Fibroblast of upper back skin (primary cell): Measurements from ENCODE around the gene DRGX.

Source experiments
- DNase-seq: peaks from one replicate; pipeline ENCODE4 v3.0.0-alpha.2; 2013

Gene DRGX

DNA sequence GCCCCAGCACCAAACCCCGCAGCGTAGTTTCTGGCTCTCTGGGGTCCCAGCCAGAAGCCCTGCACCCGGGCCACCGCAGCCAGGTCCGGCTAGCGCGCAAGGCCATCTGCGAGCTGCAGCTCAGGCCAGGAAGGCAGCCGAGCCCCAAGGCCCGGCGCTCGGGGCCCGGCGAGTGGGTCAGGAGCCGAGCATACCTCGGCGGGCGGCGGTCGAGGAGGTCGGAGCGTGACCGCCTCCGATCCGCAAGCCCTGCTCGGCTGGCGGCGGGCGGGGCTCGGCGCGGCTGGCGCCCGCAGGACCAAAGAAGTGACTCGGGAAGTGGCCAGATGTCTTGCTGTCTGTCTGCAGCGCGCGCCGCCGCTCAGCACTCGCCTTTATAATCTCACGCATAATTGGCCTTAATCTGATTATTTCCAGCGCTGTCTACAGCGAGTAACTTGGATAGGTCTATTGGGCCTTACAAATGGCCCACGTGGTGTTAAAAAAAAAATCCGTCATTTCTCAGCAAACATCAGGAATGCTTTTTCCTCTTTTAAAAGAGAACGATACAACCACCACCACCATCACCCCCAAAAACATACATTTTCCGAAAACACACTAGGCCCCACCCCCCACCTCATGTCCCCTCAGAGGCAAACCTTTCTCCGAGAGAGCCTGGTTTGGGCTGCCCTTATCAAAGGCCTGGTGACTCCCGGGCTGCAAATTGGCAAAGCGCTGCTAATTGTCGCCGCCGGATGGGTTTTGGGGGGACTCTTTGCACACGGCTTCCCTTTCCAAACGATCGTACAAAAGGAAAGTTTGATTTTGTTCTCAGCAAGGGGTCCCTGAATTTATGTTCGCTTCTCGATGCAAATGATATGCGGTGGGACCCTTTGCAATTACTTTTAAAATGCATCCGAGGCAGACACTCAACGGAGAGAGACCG lies at the start of gene DRGX:
DRGX (minus strand) TSS at position 349 of the 925 bp plus-strand sequence. CDS start 649 bp downstream, outside the sequence.
- DNase-seq, result no peak

DNA sequence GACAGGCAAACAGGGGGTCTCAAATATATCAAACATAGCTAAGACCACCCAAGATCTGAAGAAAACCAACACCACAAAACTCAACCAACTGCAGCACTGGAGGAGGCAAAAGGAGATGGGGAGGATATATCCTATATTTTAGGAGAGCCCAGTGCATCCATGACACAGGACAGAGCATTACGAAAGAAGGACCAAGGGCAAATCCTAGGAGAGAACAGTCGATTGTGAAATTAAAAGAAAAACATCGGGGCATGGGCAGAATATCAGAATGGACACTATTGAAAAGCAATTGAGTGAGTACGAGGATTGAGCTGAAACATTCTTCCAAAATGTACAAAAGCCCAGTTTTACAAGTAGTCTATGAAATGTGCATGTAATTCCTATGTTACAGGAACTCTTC lies 48.5 kb upstream of the DRGX start:
- DNase-seq, result no peak

DNA sequence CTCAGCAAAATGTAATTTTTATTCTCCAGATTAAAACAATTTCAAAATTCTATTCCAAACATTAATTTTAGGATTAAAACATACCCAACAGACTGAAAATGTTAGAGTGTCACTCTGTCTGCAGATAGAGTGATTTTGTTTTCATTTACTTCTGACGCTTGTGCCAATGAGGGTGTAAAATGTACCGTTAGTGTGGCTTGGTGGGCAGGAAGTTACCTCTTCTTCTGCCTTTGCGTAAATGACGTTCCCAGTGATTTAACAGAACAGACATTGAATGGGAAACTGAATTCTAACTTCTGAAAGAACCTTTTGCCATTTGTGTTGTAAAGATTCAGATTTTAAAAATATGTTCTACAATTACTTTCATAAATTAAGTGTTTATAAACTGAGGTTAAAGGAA lies 47.0 kb upstream of the DRGX start:
- no peak for DNase-seq

DNA sequence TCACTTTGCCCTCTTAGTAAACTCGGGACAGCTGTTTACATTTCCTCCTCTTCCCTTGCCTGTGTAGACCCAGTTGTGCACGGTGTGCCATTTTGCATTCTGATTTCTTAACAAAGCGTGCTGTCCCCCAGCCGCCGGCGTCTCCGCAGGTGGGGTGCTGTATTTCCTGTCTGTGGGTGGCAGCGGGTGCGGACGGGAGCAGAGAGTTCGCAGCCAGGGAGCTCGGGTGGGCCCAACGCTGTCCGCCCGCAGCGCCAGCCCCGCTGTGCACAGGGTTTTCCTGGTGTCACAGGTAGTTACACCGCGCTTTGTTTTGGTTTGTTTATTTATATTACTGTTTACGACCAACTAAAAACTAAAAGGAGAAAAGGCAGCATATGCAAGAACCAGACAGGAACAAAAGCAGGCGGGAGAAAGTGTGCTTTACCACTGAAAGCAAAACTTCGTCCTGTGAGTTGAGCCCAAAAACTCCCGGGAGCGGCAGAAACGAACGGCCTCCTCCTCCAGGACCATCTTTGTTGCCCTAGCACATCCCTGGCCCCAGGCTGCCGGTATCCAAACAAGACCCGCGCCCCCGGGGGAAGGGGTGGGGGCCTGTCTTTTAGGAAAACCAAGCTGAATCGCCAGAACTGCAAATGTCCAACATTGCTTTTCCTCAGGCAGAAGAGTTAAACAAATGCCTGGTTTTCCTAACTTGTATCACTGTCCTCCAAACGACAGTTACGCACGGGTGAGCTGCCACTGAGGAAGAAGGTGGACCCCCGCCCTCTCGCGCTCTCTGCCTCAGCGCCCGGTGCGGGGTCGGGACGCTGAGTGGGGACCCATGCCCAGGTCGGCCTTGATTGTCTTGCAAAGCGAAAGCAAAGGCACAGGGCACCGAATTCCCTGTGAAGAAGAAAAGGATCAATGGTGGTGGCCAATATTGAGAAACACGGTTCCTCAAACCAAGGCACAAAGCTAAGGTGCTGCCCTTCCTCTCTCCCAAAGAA lies 45.9 kb upstream of the DRGX start:
- no peak for DNase-seq

DNA sequence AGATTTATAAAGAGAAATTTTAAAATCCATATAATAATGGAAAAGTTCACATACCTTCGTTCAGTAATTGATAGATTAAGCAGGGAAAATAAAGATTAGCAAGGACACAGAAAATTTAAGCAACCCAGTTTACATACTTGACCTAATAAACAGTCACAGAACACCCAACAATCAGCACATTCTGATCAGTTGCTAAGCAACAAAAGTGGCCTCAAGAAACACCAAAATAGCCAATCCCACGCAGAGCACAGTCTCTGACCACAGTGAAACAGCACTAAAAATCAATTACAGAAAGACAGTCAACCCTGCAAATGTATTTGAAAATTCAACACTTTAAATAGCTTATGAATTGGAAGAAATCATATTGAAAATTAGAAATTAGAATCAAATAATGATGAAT lies 39.3 kb upstream of the DRGX start:
- no peak for DNase-seq

DNA sequence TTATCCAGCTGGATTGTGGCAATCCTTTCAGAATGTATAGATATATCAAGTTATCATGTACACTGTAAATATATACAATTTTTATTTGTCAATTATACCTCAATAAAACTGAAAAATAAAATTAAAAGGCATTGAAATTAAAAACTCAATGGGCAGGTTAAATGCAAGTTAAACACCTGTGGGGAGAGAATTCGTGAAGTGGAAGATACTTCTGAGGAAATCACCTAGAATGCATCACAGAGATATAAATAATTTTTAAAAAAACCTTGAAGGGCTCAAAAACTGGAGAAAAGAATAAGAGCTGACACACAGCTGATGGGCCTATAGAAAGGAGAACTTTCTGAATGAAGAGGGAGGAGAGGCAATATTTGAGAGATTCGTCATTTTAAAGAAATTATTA lies 37.2 kb upstream of the DRGX start:
- DNase-seq, result no peak

DNA sequence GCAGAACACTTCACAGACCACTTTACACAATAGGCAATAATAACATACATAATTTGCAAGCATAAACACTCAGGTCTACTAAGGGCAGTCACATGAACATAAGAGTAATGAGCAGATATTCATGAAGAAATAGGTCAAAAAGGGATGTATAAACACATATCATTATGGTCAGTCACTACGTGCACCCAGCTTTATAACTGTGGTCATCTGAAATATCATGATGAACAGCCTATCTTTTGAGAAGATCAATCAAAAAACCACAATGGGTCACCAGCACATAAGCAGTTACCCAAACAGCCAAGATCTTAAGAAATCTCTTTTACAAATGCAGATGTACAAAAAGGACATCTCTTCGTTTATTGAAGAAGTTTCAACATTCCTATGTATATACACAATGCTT lies 35.5 kb upstream of the DRGX start:
- no peak for DNase-seq

DNA sequence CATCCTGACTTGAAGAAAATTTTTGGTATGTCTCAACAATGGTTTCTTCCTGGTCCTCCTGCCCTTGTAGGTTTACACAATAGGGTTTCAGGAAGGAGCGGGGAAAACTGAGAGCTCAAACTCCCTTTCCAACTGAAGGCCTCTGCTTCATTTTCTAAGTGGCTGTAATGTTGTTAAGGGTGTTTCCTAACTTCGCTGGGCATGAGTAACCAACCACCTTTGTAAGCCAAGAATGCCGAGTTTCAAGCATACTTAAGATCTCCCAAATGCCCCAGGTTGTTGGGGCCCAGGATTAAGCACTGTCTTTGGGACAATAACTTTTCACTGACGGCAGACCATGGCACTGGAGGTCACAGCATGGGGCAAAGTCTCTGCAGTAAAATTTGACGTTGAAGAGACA lies 33.6 kb upstream of the DRGX start:
- DNase-seq, result no peak

DNA sequence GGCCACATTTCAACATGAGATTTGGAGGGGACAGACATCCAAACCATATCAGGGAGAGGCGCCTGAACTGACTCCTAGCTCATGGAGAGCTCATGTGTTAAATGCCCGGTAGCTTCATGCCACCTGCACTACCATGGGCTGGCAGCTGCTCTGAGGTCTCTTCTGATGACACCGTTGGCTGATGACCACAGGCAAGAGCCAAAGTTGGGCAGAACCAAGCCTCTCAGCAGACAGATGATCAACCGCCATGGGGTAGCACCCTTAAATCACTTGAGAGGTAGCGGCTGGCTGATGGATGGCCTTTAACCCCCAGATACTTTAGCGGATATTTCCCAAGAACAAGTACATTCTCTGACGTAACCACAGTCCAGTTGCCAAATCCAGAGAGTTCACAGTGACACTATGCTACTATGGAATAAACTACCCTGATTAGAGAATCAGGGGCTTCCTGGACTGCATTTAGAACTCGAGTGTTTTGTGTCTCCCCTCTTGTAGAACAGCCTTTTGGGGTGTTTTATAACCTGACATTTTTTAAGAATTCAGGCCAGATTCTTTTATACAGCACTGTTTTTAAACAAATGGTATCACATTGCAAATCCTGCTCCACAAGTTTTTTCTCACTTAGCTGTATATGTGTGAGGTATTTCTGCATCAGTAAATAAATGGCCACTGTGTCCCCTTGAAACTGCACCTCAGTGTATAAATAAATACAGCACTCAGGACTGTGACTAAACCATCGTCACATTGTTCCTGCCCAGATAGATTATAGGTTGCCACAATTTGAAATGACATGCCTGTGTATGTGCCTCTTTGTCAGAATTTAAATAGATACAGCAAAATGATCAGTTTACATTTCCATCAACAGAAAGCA lies 30.8 kb upstream of the DRGX start:
- no peak for DNase-seq

DNA sequence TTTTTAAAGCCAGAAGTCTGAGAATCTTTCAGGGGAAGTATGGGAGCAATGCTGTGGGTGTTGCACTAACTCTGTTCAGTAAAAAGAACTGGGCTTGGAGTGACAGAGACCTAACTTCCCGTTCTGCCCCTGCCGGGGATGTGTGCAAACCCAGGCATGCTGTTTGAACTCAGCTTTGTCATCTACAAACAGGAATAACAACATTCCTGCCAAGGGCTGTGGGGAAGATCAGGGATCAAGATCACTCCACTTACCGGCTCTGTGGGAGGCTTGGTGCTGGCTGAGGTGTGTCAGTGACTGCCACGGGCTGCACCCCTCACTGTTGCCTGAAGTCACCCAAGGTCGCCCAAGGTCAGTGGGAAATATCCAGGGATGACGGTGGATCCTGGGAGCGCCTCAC lies 23.1 kb upstream of the DRGX start:
- no peak for DNase-seq

DNA sequence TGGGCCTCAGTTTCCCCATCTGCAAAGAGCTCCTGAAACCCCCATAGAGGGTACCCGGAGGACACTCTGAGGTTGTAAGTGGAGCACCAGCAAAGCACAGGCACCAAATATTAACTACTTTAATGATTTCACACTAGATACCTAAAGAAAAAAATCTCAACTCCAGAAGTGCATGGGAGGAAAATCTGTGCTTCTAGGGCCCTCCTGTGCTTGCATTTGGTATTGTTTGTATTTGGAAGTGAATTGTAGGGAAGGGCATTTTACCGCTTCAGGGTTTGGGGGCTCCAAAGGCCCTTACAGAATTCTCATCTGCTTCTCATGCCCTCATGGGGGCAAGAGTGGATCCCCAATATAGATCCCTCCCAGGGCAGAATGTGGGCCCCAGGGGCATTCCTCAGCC lies 22.4 kb upstream of the DRGX start:
- no peak for DNase-seq

DNA sequence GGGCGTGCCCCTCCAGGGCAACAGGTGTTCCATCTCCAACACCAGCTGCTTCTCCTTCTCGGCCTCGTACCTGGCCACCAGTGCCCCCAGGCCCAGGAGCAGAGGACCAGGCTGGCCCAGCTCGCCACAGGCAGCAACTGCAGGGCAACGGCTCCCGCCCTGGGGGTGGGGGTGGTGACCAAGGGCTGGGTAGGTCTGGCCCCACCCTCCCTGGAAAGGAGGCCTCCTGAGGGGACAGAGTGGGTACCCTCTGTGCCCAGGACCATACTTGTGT lies 22.1 kb upstream of the DRGX start:
- DNase-seq, result no peak

DNA sequence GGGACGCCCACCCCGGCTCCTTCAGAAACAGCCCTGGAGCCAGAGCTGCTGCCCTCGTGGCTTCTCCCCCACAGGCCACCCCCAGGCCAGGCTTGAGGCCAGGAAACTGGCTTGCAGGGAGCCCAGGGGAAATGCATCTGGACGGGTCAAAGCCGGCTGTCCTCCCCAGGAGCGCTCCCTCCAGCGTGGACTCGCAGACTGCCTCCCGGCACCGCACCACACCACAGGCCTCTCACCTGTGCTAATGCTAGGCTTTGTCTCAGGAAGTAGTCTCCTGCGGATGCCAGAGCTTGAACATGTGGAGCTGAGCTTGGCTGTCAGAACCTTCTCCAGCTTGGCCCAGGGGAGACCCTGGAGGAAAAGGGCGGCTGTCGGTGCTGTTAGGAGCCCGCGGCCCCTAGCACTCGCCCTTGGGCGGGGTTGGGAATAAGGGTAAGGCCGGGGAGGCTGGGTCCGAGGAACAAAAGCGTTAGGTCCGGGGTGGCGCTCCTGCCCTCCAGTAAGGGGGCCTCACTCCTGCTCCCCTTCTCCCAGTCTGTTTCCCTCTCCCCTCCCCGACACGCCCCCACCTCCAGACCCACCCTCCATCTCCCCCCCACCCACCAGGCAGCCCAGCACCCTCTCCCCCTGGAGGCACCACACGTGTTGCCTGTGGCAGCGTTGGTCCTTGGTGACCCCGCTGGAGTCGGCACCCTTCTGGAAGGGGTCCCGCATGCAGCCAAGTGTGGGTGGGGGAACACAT lies 21.6 kb upstream of the DRGX start:
- DNase-seq, result no peak

DNA sequence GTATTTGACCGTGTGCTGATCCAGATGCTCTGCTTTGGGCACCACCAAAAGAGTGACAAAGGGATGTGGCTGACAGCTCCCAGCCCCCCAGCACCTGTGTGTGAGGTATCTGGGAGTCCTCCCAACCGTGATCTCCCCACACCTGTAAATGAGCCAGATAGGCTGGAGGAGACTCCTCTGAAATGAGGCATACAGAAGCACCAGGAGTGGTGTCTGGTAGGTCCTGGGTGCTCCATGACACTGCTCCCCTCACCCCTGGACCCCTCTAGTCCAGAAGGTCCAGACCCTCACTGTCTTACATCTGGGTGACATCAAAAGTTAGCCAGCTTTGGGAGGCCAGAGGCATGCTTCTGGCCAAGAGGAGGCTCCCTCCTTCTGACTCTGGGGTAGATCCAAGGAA lies 20.0 kb upstream of the DRGX start:
- no peak for DNase-seq

DNA sequence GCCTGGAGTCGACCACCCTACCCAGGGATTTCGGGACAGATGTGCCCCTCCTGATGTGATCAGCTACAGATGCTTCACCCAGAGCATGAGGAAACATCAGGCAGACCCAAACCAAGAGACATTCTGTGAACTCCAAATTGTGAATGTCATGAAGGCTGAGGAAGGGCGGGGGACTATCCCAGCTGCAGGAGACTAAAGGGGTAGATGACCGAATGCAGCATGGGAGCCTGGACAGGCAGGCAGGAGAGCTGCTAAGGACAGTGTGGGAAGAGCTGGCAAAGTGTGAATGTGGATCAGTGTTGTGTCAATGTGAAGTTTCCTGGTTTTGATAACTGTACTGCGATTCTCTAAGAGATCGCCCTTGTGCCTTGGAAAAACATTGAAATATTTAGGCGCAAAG lies 19.2 kb upstream of the DRGX start:
- DNase-seq, result no peak

DNA sequence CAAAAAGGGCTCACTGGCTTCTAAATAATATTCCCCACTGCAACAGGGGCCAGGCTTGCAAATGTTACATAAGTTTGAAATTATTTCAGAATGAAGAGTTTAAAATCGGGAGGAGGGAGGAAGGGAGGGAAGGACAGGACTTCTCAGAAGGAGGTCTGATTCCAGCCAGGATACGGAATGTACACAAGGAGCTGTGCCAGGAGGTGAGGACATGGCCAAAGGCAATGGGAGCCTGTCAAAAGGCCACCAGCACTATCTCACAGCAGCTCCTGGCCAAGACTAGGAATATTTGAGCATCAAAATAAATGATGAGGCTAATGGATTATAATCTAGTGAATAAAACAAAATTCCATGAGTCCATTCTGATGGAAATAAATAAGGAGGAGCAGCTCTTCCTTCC lies 18.6 kb upstream of the DRGX start:
- no peak for DNase-seq

DNA sequence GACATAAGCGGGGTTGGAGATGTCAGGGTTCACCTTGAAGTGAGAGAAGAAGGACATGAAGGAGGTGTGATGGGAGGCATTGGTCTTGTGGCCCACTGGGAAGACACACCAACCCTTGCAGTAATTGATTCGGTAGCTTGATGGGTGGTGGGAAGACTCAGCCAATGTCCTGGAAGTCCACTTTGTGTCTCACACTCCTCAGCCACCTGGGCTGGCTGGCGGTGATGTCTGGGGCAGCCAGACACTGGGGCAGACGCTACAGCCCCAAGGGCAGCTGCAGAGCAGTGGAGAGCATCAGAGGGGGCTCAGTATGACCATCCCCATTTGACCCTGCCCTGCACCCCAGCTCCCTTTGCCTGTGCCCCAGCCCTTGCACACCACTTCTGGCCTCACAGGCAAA lies 16.7 kb upstream of the DRGX start:
- no peak for DNase-seq

DNA sequence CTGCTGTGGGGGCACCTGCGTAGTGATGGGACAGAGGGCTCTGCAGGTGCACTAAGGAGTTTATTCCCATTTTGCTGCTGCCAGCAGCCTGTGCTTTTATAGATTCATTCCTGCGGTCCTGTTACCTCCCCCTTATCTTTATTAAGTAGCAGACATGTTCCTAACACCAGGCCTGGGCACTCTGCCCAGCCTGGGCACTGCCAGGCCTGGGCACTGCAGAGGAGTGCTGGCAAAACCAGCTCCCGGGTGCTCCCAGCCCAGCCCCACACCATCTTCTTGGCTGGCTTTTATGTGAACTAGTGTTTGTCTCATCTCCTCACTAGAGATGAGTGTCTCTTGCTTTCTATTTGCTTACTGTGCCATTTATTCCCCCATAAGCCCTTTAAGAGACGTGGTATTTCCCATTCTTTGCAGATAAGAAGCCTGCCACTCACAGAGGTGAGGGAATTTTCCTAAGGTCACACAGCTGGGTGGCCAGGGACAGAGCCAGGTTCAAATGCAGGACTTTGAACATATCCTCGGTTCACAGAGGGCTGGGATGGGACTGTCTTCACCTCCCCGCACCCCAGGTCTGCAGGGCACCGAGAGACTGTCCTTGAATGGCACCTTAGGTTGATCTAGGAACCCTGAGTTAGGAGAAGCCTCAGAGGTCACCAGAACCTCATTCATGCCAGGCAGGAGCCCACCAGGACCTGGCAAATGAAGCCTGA lies 14.6 kb upstream of the DRGX start:
- DNase-seq, result no peak

DNA sequence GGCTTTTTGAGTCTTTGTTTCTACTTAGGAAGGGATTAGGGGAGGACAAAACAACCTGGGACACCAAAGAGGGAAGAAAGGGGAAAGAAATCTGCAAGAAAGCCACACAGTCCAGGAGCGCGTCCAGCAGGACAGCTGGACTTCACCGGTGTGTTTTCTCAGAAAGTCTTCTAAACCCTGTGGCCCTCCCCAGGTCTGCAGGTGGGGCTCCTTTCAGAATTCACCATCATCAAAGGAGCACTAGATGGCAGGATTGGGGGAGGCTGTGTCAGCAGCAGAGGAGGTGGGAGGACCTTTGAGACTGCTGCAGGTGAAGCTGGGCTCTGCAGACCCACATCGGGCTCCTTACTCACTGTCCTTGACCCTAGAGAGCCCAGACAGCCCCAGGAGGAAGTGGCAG lies 13.9 kb upstream of the DRGX start:
- DNase-seq, result no peak

DNA sequence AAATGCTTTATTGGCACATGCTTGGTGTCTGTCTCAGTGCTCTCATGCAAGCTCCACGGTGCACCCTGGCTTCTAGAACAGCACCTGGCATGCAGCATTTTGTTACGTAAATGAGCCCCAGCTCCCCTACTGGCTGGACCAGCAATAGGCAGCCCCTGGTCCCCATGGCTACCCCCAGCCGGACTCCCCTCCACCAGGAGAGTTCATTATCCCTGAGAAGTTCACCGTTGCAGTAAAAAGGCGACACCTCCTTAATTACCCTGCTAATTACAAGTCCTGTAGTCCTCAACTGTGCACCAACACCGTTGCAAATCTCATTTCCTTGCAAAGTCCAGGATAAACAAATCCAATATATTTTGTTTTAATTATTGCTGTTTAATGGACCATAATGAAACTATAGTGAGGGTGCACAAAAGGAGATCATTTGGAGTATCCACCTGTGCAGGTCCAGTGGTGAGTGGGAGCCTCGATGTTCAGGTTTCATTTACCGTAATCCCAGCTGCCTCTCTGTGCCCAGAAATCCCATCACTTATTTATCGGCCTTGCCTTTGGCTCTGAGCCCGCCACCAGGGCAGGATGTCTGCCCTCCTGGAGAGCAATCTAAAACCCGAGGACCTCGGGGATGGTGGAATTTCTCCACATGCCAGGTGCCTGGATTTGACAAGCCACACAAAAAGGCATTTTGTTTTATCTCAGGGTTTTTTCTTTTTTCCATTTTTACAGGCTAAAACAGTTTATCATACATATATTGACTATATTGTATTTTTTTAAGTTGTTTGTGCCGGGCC lies 12.8 kb upstream of the DRGX start:
- no peak for DNase-seq
